ENCODE measurements around the gene TATDN2.
"Not testable (repeated sequence)": the region's sequence is repeated elsewhere in the genome, so short reads cannot be mapped to it uniquely, and the experiment has no call there.

TATDN2 gene

GRCh38 chr3:10292505-10293419, 44.5 kb downstream of the TATDN2 start, which contains the start of gene GHRL:
Gene GHRL, minus strand, starts transcription at chr3:10292947. Its CDS starts 2,767 bp downstream, at chr3:10290180.
- DNase-seq = peak; percentile 31 to 78

- no peak for DNase-seq
These were observed 45.8 kb downstream of the TATDN2 start for GRCh38 chr3:10294030-10294586.

GRCh38 chr3:10298064-10298463, 49.8 kb downstream of the TATDN2 start:
- not testable (repeated sequence) for DNase-seq

- DNase-seq = no peak
These were observed 50.9 kb downstream of the TATDN2 start for GRCh38 chr3:10299175-10299574.

- no peak for DNase-seq
These were observed 51.4 kb downstream of the TATDN2 start for GRCh38 chr3:10299679-10300078.

- no peak for DNase-seq
These were observed 51.8 kb downstream of the TATDN2 start for GRCh38 chr3:10300087-10300486.

GRCh38 chr3:10303105-10303504, 54.8 kb downstream of the TATDN2 start:
- DNase-seq = no peak

- DNase-seq = no peak
These were observed 55.5 kb downstream of the TATDN2 start for GRCh38 chr3:10303785-10304184.

- DNase-seq = no peak
These were observed 56.6 kb downstream of the TATDN2 start for GRCh38 chr3:10304905-10305304.

GRCh38 chr3:10305331-10305902, 57.2 kb downstream of the TATDN2 start:
- DNase-seq = no peak

GRCh38 chr3:10306156-10306555, 57.9 kb downstream of the TATDN2 start:
- DNase-seq = no peak

- DNase-seq = no peak
These were observed 60.4 kb downstream of the TATDN2 start for GRCh38 chr3:10308678-10309077.

GRCh38 chr3:10309736-10310135, 61.5 kb downstream of the TATDN2 start:
- no peak for DNase-seq

GRCh38 chr3:10310578-10310977, 62.3 kb downstream of the TATDN2 start:
- no peak for DNase-seq

GRCh38 chr3:10311710-10312109, 63.5 kb downstream of the TATDN2 start:
- DNase-seq = no peak

GRCh38 chr3:10312391-10312790, 64.1 kb downstream of the TATDN2 start:
- no peak for DNase-seq

- no peak for DNase-seq
These were observed 64.6 kb downstream of the TATDN2 start for GRCh38 chr3:10312861-10313260.

GRCh38 chr3:10315101-10315500, 66.8 kb downstream of the TATDN2 start:
- no peak for DNase-seq

GRCh38 chr3:10315771-10316344, 67.6 kb downstream of the TATDN2 start:
- DNase-seq = no peak

GRCh38 chr3:10317311-10317960, 69.2 kb downstream of the TATDN2 start:
- no peak for DNase-seq

- no peak for DNase-seq
These were observed 69.7 kb downstream of the TATDN2 start for GRCh38 chr3:10317961-10318350.

- no peak for DNase-seq
These were observed 71.0 kb downstream of the TATDN2 start for GRCh38 chr3:10319251-10319650.

- no peak for DNase-seq
These were observed 71.5 kb downstream of the TATDN2 start for GRCh38 chr3:10319804-10320203.

Measured in bone marrow (tissue), 2 donors.